Liver (tissue), 9 donors: ENCODE results near the gene HAUS7. TPM values are rescaled to one million over a fixed set of nuclear protein-coding genes. Genes with fewer than 3 reads are reported as not detected.

ENCODE experiments used
- DNase-seq: peaks from one replicate; pipeline ENCODE4 v3.0.0-alpha.2; 2017; ENCODE audit warnings: low spot score
- H3K27ac ChIP-seq, 2 donors: one replicate each; pipeline ENCODE4 v1.7.0; 2013; ENCODE audit warnings: inconsistent platforms in 2 of 2, low read length in 2 of 2, control low read depth in 1 of 2, low read depth in 1 of 2, mild to moderate bottlenecking in 1 of 2
- H3K27me3 ChIP-seq, 4 donors: one replicate each; pipeline versions ENCODE4 v1.6.1 to v1.7.0; 2013; ENCODE audit warnings: low read length in 3 of 4, inconsistent platforms in 1 of 4, mild to moderate bottlenecking in 1 of 4, moderate library complexity in 1 of 4; ENCODE audit not compliant: control insufficient read depth in 4 of 4, insufficient read depth in 4 of 4
- H3K36me3 ChIP-seq, 4 donors: one replicate each; pipeline versions ENCODE4 v1.6.1 to v1.7.0; 2013; ENCODE audit warnings: low read length in 3 of 4, mild to moderate bottlenecking in 3 of 4, low read depth in 1 of 4, moderate library complexity in 1 of 4; ENCODE audit not compliant: control insufficient read depth in 4 of 4, insufficient read depth in 3 of 4
- H3K4me1 ChIP-seq, 4 donors: one replicate each; pipeline versions ENCODE4 v1.6.1 to v1.7.0; 2013; ENCODE audit warnings: low read length in 3 of 4, mild to moderate bottlenecking in 3 of 4, moderate library complexity in 1 of 4; ENCODE audit not compliant: control insufficient read depth in 4 of 4, insufficient read depth in 4 of 4
- H3K4me3 ChIP-seq, 3 donors: one replicate each; pipeline versions ENCODE4 v1.6.1 to v1.7.0; 2013; ENCODE audit warnings: low read length in 3 of 3, control low read depth in 1 of 3, low read depth in 1 of 3, mild to moderate bottlenecking in 1 of 3
- H3K9ac ChIP-seq, 2 donors: one replicate each; pipeline ENCODE4 v1.7.0; 2013; ENCODE audit warnings: low read length in 2 of 2, mild to moderate bottlenecking in 2 of 2, moderate library complexity in 2 of 2, control low read depth in 1 of 2, low read depth in 1 of 2
- H3K9me3 ChIP-seq, 4 donors: one replicate each; pipeline versions ENCODE4 v1.6.1 to v1.7.0; 2013; ENCODE audit warnings: low read length in 3 of 4; ENCODE audit not compliant: control insufficient read depth in 4 of 4
- ATF3 ChIP-seq: IDR thresholded peaks from 2 replicates; pipeline ENCODE4 v1.6.1; 2016; ENCODE audit warnings: antibody characterized with exemption
- CTCF ChIP-seq: fragments of 150-350 bp; IDR thresholded peaks from 2 replicates; pipeline ENCODE4 v1.5.1; 2017; ENCODE audit warnings: improper control_type of control experiment, low read depth, low read length; ENCODE audit not compliant: missing input control
- EGR1 ChIP-seq, 2 donors: IDR thresholded peaks; 2 replicates each; pipeline ENCODE4 v1.6.1; 2016 to 2018; ENCODE audit warnings: antibody characterized with exemption in 2 of 2, low read depth in 2 of 2
- FOXA1 ChIP-seq: IDR thresholded peaks from 2 replicates; pipeline ENCODE4 v1.6.1; 2016; ENCODE audit warnings: antibody characterized with exemption
- HNF4G ChIP-seq: IDR thresholded peaks from 2 replicates; pipeline ENCODE4 v1.6.1; 2016; ENCODE audit warnings: antibody characterized with exemption
- JUND ChIP-seq, 2 donors: IDR thresholded peaks; 2 replicates each; pipeline ENCODE4 v1.6.1; 2016; ENCODE audit warnings: antibody characterized with exemption in 2 of 2
- NR2F2 ChIP-seq: IDR thresholded peaks from 2 replicates; pipeline ENCODE4 v1.6.1; 2016; ENCODE audit warnings: antibody characterized with exemption
- RAD21 ChIP-seq, 2 donors: IDR thresholded peaks; 2 replicates each; pipeline ENCODE4 v1.6.1; 2016; ENCODE audit warnings: antibody characterized with exemption in 2 of 2, mild to moderate bottlenecking in 2 of 2
- RXRA ChIP-seq, 2 donors: IDR thresholded peaks; 2 replicates each; pipeline ENCODE4 v1.6.1; 2017 to 2018; ENCODE audit warnings: antibody characterized with exemption in 2 of 2, mild to moderate bottlenecking in 1 of 2
- WGBS: extraction: QIAGEN DNeasy Blood & Tissue Kit; methylation state at CpG from one replicate; pipeline ENCODE4 v1.1.7; 2013; 5-methylcytosine and 5-hydroxymethylcytosine counted together
- polyA plus RNA-seq, 2 donors: library from polyadenylated mRNA; stranded (reverse) in 1 of 2; unstranded in 1 of 2; fragments of 200-250 nt in 1 of 2; fragments of >200 nt in 1 of 2; fragmentation: Nextera tagmentation in 1 of 2; extraction: Ambion mirVana in 1 of 2; gene quantifications; one replicate each; pipeline versions ENCODE4 v1.2.1 to v1.2.3, GENCODE V29; 2013 to 2015
- total RNA-seq, 2 donors: library from RNA; depleted of rRNA; stranded (reverse); fragments of >200 nt; gene quantifications; one replicate each; pipeline ENCODE4 v1.2.3, GENCODE V29; 2014
- TF ChIP-seq, protein P1 (sequence below): IDR thresholded peaks from 2 replicates; pipeline ENCODE4 v1.6.1; 2016; ENCODE audit warnings: antibody characterized with exemption, mild to moderate bottlenecking
- TF ChIP-seq, protein P2 (sequence below): IDR thresholded peaks from 2 replicates; pipeline ENCODE4 v1.6.1; 2016; ENCODE audit warnings: antibody characterized with exemption
- TF ChIP-seq, protein P3 (sequence below): IDR thresholded peaks from 2 replicates; pipeline ENCODE4 v1.6.1; 2016; ENCODE audit warnings: antibody characterized with exemption
- donor health status: healthy.
- donor health status: healthy.
- donor health status: healthy.
- donor health status: healthy.
- donor health status: healthy.

Gene HAUS7
- total and polyA plus RNA-seq, 4 donors = 7.0 to 8.9 (median 7.8) TPM

DNA sequence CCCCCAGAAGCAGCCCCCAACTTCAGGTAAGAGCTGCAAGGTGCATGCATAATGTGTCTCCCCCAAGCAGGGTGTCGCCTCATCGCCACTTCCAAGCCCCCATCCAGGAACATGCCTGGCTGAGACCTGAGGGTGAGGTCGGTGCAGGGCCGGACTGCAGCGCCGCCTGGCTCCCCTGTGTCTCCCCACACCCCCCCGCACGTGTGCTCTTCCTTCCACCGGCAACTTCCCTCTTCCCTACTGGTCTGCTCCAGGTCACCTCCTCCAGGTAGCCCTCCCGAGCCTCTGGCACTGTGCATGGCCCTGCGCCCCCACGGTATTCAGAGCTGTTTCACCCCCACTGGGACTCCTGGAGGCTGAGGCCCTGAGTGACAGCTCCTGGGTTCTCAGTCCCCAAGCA, 22.2 kb upstream of the HAUS7 start:
- Histone ChIP-seq H3K4me1 (peaks cover 0 to 6% (median 3%) of the 10 kb centered on the region in 4 donors), H3K27ac (no peak overlapping the region), H3K4me3 (no peak overlapping the region), H3K9me3 (no peaks in the 10 kb centered on the region), H3K9ac (no peak overlapping the region), H3K27me3 (no peaks in the 10 kb centered on the region), H3K36me3 (no peaks in the 10 kb centered on the region)
- WGBS = 79% methylated on average over 12 of the region's 12 CpGs
- no peak for DNase-seq
- TF ChIP-seq RAD21 (IDR thresholded peaks at IDR 0.05) = no peak
- TF ChIP-seq, protein P1, sequence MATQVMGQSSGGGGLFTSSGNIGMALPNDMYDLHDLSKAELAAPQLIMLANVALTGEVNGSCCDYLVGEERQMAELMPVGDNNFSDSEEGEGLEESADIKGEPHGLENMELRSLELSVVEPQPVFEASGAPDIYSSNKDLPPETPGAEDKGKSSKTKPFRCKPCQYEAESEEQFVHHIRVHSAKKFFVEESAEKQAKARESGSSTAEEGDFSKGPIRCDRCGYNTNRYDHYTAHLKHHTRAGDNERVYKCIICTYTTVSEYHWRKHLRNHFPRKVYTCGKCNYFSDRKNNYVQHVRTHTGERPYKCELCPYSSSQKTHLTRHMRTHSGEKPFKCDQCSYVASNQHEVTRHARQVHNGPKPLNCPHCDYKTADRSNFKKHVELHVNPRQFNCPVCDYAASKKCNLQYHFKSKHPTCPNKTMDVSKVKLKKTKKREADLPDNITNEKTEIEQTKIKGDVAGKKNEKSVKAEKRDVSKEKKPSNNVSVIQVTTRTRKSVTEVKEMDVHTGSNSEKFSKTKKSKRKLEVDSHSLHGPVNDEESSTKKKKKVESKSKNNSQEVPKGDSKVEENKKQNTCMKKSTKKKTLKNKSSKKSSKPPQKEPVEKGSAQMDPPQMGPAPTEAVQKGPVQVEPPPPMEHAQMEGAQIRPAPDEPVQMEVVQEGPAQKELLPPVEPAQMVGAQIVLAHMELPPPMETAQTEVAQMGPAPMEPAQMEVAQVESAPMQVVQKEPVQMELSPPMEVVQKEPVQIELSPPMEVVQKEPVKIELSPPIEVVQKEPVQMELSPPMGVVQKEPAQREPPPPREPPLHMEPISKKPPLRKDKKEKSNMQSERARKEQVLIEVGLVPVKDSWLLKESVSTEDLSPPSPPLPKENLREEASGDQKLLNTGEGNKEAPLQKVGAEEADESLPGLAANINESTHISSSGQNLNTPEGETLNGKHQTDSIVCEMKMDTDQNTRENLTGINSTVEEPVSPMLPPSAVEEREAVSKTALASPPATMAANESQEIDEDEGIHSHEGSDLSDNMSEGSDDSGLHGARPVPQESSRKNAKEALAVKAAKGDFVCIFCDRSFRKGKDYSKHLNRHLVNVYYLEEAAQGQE = no peak

DNA sequence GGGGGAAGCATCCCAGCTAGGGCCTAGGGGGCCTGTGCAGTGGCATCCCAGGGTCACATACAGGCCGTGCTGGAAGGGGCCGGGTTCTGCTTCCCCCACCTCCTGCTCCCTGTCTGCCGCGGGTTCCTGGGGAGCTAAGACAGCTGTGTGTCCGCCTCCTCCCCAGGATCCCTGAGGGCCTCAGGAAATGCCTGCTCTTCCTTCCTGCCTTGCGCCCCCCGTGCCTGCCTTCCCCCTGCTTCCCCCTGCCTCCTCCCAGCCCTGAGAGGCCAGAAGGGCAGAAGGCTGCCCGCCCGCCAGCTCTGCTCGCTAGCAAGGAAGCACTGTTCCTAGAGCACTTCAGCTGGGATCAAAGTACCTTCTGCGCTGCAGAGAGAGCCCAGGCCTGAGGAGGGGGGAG, 21.5 kb upstream of the HAUS7 start:
- Histone ChIP-seq H3K4me3 (no peak overlapping the region), H3K27ac (peak overlapping the region in 1 of 2 donors; percentile 12), H3K4me1 (peaks cover 0 to 6% (median 3%) of the 10 kb centered on the region in 4 donors), H3K9me3 (no peaks in the 10 kb centered on the region), H3K36me3 (no peaks in the 10 kb centered on the region), H3K27me3 (no peaks in the 10 kb centered on the region), H3K9ac (no peak overlapping the region)
- WGBS = 56% methylated on average over 11 of the region's 11 CpGs
- TF ChIP-seq NR2F2 (peak; percentile 16), FOXA1 (no peak), EGR1 (IDR thresholded peaks at IDR 0.05; ENCODE audit: low read depth in 2 of 2) (no peak)
- TF ChIP-seq, protein P2, sequence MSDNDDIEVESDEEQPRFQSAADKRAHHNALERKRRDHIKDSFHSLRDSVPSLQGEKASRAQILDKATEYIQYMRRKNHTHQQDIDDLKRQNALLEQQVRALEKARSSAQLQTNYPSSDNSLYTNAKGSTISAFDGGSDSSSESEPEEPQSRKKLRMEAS = no peak
- no peak for DNase-seq

DNA sequence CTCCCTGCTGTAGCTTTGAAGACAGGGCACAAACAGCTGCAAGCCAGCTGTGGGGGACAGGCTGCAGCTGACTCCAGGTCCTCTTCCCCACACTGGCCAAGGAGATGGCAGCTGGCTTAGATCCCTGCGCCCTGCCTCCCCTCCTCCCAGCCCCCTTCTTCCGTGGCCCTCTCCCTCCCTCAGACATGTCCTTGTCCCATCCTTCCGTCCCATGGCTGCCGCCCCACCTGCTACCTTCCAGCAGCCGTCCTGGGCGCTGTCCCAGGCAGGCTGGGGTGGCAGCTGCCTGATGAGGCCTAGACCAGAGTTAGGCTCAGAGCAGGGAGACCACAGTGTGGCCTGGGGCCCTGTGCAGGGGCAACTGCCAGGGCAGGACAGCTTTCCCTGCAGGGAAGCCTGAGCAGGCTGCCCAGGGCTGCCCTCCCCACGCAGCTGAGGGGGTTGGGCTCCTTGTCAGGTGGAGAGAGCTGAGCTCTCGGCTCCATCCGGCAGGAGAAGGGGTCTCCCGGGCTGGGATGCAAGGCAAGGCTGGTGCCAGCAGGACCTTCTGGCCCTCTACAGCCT, 21.1 kb upstream of the HAUS7 start:
- no peak overlapping the region for H3K9ac ChIP-seq
- no peak overlapping the region for H3K4me3 ChIP-seq
- H3K4me1 ChIP-seq = peaks cover 0 to 6% (median 3%) of the 10 kb centered on the region in 4 donors
- H3K9me3 ChIP-seq = no peaks in the 10 kb centered on the region
- no peak for TF ChIP-seq JUND (IDR thresholded peaks at IDR 0.05)
- no peak for TF ChIP-seq CTCF
- TF ChIP-seq, protein P3, sequence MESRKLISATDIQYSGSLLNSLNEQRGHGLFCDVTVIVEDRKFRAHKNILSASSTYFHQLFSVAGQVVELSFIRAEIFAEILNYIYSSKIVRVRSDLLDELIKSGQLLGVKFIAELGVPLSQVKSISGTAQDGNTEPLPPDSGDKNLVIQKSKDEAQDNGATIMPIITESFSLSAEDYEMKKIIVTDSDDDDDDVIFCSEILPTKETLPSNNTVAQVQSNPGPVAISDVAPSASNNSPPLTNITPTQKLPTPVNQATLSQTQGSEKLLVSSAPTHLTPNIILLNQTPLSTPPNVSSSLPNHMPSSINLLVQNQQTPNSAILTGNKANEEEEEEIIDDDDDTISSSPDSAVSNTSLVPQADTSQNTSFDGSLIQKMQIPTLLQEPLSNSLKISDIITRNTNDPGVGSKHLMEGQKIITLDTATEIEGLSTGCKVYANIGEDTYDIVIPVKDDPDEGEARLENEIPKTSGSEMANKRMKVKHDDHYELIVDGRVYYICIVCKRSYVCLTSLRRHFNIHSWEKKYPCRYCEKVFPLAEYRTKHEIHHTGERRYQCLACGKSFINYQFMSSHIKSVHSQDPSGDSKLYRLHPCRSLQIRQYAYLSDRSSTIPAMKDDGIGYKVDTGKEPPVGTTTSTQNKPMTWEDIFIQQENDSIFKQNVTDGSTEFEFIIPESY = no peak
- TF ChIP-seq HNF4G = no peak
- TF ChIP-seq ATF3 = no peak
- TF ChIP-seq RXRA (IDR thresholded peaks at IDR 0.05) = no peak
- WGBS = 85% methylated on average over 10 of the region's 10 CpGs
- no peak for DNase-seq
- H3K27me3 ChIP-seq = no peaks in the 10 kb centered on the region
- H3K27ac ChIP-seq = no peak overlapping the region
- H3K36me3 ChIP-seq = no peaks in the 10 kb centered on the region
